ENCODE data around the gene C8G.

Gene C8G

DNA sequence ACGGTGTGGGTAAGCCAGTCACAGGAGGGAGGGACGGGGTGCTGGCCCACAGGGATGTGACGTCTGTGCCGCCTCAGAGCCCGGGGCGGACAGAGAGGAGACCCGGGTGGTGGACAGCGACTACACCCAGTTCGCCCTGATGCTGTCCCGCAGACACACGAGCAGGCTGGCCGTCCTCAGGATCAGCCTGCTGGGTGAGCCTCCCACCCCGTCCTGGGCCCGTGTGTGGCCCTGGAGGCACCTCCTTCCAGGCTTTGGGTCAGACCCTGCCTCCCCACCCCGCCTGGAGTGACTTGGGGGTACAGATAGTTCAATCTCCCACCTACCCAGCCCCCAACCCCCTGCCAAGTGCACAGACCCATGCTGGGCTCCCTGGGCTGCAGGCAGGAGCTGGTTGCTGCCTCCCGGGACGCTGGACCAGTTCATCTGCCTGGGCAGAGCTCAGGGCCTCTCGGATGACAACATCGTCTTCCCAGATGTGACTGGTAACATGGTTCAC, 8.8 kb downstream of the C8G start:
- no peak for DNase-seq (ENCODE audit: low read depth in 2 of 2)

DNA sequence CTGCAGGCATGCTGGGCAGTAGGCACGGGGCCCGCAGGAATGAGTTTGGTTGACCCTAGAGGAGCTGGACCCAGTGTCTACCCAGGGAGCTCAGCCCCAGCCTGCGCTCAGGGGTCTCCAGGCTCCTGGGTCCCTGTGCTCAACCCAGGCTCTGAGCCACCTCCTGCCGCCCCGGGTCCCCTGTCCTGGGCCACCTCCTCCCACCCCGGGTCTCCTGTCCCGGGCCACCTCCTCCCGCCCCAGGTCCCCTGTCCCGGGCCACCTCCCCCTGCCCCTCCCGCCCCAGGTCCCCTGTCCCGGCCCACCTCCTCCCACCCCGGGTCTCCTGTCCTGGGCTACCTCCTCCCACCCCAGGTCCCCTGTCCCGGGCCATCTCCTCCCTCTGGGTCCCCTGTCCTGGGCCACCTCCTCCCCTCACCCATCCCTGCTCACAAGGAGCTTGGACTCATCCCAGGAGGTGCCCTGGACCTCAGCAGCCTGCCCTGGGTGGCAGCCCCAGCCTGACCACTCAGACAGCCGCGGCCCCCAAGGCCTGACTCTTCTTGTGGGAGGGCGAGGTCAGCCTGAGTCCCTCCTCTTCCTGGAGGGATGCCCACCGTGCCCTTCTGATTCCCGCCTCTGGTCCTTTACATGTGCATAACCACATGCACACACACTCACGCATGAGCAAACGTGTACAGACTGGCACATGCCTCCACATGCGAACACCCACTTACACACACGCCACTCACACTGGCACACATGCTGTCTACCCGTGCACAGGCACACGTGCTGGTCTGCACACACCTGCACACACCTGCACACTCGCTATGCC, 9.4 kb downstream of the C8G start:
- DNase-seq (ENCODE audit: low read depth in 2 of 2) = no peak

DNA sequence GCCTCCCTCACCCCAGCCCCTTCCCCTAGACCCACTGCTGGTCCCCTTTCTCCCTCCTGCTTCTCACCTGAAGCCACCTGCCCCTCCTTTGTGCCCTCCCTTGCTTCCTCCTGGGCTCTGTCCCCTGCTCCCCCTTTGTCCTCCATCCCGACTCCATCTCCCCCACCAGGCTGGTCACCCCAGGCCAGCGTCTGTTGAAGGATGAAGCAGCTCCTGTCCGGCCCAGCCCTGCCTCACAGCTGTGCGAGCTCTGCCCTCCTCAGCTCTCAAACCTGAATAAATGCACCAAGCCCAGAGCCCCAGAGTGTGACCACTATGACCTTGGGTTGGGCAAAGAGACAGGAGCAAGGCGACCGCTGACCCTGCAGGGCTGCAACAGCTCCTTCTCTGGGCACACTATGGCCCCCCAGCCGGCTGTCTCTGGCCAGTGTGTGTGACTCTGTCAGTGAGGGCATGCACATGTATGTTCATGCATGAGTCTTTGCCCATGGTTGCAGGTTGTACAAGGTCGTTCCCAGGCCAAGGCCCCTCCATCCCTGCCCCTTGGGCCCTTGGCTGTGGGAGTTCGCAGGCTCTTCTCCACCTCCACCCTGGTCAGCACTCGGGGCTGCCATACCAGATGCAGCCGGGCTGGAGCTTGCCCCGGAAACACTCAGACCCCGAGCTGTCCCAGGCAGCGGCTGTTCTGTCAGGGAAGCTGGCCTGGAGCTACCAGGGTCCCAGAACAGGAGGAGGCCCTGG, 10.3 kb downstream of the C8G start:
- no peak for DNase-seq (ENCODE audit: low read depth in 2 of 2)

DNA sequence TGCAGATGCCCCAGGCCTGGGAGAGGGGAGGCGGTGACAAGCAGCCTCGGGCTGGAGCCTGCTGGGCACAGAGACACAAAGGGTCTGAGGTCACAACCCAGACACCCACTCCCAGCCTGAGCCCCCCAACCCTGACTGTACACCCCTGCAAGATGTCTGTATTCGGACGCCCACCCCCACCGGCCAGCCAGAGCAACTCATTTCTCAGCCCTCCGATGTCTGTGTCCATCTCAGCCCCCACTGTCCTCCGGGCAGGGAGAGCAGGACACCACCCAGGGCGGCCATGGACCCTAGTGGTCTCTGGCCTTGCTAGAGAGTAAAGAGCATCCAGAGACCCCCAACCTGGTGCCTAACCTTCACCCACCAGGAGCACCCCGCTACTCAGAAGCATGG, 10.9 kb downstream of the C8G start:
- no peak for DNase-seq (ENCODE audit: low read depth in 2 of 2)

DNA sequence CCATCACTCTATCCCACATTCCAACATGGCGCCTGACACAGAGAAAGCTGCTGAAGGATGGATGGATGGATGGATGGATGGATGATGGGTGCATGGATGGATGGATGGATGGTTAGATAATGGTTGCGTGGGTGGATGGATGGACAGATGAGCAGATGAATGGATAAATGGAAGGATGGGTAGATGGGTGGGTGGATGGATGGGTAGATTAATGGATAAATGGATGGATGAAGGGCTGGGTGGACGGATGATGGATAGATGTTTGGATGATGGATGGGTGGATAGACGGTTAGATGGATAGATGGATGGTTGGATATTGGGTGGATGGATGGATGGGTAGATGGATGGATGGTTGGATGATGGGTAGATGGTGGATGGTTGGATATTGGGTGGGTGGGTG, 11.6 kb downstream of the C8G start:
- no peak for DNase-seq (ENCODE audit: low read depth in 2 of 2)

GRCh38 chr9:136957461-136957860, 12.4 kb downstream of the C8G start:
- no peak for DNase-seq (ENCODE audit: low read depth in 2 of 2)

DNA sequence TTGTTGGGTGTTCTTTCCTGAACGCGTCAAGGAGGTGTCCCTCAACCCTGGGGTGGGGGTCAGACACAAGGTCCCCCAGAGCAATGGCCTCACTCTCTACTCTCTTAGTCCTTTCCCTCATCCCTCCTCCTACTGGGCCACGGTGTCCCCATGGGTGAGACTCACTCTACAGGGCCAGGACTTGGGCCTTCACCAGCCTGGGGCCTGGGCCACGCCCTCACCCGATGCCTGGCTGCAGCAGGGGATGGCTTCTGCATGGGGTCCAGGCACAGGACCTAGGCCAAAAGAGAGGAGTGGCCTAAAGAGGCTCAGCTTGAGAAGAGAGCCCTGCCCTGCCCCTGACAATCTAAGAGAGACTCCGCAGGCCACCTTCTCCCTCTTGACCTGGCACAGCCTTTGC, 12.9 kb downstream of the C8G start:
- no peak for DNase-seq (ENCODE audit: low read depth in 2 of 2)

DNA sequence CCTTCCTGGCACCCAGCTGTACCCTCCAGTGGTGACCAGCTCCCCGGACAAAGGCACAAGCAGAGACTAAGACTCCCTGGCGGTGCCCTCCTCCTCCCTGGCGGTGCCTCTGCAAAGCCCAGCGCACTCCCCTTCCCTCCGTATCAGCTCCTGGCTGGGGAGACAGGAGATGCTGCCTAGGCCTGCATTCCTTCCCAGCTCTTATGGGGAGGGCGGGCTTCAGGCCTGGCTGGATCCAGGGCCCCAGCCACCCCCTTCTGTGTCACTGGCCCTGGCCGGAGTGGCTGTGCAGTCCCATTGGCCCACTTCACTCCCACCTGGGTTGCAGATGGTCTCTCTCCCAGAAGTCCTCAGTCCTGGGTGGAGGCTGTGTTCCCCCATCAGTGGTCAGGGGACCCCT, 13.4 kb downstream of the C8G start:
- no peak for DNase-seq (ENCODE audit: low read depth in 2 of 2)

GRCh38 chr9:136958898-136959850, 14.1 kb downstream of the C8G start:
- no peak for DNase-seq (ENCODE audit: low read depth in 2 of 2)

DNA sequence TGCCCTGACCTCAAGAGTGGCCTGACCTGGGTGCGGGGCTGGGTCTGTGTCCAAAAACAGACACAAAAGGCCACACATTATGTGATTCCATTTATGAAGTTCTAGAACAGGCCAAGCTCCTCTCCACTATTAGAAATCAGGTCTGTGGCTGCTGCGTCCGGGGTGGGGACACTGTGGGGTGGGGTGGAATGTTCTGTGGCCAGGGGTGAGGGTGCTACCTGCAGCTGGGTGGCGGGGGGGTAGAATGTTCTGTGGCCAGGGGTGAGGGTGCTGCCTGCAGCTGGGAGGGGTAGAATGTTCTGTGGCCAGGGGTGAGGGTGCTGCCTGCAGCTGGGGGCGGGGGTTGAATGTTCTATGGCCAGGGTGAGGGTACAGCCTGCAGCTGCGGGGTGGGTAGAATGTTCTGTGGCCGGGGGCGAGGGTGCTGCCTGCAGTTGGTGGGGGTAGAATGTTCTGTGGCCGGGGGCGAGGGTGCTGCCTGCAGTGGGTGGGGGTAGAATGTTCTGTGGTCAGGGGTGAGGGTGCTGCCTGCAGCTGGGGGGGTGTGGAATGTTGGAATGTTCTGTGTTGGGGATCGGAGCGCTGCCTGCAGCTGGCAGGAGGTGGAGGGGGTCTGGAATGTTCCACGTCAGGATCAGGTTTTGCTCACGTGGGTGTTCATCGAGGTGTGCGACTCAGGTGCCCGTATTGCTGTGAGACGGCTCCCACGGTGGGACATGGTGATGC, 15.3 kb downstream of the C8G start:
- no peak for DNase-seq (ENCODE audit: low read depth in 2 of 2)

- DNase-seq (ENCODE audit: low read depth in 2 of 2) = no peak
Observed at GRCh38 chr9:136960938-136961275, 15.9 kb downstream of the C8G start.

GRCh38 chr9:136961279-136962065, 16.4 kb downstream of the C8G start:
- DNase-seq (ENCODE audit: low read depth in 2 of 2) = no peak

- DNase-seq (ENCODE audit: low read depth in 2 of 2) = no peak
Observed at GRCh38 chr9:136962163-136962562, 17.1 kb downstream of the C8G start.

DNA sequence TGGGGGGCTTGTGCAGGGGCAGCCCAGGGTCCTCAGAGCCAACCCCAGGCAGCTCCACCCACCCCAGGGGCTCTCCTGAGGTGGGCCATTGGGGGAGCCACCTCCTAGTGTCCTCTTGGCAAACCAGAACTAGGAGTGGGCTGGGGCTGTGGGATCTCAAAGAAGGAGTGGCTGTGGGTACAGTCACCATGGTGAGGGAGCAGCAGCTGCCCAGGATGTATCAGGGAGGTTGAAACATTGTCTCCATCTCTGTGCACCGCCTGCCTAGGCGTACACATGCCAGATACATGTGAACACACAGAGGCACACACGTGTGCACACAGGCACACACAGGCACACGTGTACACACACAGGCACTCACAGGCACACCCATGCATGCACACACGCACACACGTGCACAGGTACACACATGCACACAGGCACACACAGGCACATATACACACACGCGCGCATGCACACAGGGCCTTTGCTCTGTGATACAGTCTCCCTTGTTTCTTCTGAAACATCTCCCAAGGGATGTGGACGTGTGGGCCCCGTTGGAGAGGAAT, 17.7 kb downstream of the C8G start:
- no peak for DNase-seq (ENCODE audit: low read depth in 2 of 2)

DNA sequence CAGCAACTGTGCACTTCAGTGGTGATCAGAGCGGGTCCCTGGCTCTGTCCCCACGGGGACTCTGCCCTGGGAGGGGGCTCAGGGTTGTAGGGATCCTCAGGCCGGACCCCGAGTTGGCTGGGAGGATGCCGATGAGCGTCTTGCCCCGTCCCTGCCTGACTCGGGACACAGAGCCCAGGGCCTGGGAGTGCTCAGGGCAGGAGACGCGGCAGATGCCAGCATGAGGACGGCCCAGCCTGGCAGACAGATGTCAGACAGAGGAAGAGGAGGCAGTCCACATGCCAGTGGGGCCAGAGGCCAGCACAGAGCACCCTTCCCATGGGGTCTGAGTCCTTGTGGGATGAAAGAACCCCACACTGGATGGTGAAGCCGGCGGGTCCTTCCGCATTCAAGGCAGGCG, 18.3 kb downstream of the C8G start:
- DNase-seq (ENCODE audit: low read depth in 2 of 2) = no peak

DNA sequence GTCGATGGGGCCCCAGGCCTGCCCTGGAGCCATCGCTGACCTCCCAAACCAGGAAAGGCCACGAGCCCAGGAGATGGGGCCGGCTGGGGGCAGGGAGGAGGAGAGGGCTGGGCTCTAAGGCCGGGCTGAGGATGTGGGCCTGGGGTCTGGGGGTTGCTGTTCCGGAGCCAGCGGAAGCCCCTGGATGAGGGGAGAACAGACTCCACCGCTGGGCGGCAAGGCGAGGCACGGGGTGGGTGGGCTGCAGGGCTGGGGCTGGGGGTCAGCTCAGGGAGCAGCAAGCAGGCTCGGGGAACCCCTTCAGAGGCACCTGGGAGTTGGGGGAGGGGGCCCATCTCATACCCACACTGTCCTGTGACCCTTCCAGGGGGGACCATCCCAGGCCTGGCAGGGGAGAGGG, 18.7 kb downstream of the C8G start:
- no peak for DNase-seq (ENCODE audit: low read depth in 2 of 2)

GRCh38 chr9:136964171-136964689, 19.2 kb downstream of the C8G start:
- DNase-seq (ENCODE audit: low read depth in 2 of 2) = no peak

- no peak for DNase-seq (ENCODE audit: low read depth in 2 of 2)
Observed at GRCh38 chr9:136964833-136965422, 19.9 kb downstream of the C8G start.

- DNase-seq (ENCODE audit: low read depth in 2 of 2) = no peak
Observed at GRCh38 chr9:136965771-136966484, 20.9 kb downstream of the C8G start.
